HG03571 (cell line): ENCODE results near the gene PLGLB2.
"Not testable (repeated sequence)": the region's sequence is repeated elsewhere in the genome, so short reads cannot be mapped to it uniquely, and the experiment has no call there.

Source experiments
- ATAC-seq: cut with Tn5 transposase; IDR thresholded peaks from one replicate; pipeline ENCODE4 v1.9.1; 2021; ENCODE audit not compliant: unreplicated experiment

Gene PLGLB2

DNA sequence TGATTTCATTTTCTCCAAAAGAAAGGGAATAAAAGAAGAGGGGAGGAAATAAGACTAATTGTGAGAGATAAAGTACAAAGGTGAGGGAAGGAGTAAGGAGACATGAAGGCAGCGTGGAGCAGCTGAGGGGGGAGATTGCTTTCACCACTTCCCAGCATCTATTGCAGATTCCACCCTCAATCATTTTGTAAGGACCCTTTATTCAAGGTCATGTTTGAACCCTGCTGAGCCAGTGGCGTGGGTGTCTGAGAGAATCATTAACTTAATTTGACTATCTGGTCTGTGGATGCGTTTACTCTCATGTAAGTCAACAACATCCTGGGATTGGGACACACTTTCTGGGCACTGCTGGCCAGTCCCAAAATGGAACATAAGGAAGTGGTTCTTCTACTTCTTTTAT, at the start of gene PLGLB2:
Gene PLGLB2 (plus strand): TSS at position 297 of the 400 bp plus-strand sequence. CDS start 67 bp downstream, at position 364.
- not testable (repeated sequence) for ATAC-seq

DNA sequence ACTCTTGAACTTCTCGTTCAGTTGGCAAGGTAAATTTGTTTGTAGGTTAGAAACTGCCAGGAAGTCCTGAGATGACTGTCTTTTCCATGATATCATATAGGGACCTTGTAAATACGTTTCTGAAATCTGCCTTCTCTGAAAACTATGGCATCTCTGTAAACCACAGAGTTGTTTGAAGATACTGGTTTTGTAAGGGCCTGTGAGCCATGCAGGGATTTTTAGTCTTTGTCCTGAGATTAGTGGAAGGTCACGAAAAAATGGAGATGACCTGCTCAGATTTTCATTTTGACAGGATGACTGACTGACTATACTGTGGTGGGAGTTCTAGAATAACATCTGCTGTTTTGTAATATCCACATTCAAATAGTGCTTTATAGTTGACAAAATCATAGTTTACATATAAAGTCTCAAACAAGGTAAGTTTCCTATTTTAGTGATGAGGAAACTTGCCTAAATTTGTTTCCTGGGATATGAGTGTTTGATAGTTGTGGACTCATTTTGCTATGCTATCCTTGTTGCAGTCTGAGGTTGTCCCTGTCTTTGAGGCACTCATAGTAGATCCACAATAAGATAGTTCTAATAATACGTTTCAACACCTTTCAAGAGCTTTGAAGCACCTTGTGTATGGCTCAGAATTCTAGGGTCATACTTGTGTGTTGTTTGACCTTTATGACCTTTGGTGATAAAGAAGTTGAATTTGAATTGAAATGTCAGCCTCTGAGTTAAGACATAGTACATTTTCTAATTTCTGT, 43.1 kb upstream of the PLGLB2 start:
- not testable (repeated sequence) for ATAC-seq

DNA sequence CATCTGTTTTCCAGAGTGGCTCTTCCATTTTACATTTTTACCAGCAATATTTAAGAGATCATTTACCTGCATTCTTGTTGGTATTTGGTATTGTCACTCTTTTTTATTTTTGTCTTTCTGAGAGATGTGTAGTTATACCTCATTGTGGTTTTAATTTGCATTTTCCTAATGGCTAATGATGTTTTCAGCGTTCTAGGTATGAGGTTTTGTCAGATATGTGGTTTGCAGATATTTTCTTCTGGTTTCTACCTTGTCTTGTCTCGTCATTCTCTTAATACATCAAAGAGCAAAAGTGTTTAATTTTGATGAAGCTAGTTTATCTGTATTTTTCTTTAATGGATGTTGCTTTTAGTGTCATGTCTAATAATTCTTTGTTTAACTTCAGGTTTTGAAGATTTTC, 39.5 kb upstream of the PLGLB2 start:
- not testable (repeated sequence) for ATAC-seq

- ATAC-seq = not testable (repeated sequence)
Measured at GRCh38 chr2:87727940-87728599, 19.8 kb upstream of the PLGLB2 start.

DNA sequence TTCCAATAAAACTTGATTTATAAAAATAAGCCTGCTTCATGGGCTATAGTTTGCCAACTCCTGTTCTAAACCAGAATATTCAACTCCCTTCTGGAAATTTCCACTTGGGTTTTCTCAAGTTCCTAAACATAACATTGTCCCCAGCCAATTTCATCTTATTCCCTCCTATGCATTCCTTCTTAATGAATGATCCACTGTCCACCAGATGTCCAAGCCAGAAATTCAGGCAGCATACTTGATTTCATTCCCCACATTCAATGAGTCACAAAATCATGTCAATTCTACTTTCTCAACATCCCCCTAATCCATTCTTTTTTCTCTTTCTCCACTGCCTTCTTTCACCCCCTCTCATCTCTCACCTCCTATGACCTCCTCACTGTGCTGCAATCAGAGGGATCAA, 7.0 kb upstream of the PLGLB2 start:
- ATAC-seq = not testable (repeated sequence)

- ATAC-seq = not testable (repeated sequence)
Measured at GRCh38 chr2:87742393-87743108, 5.3 kb upstream of the PLGLB2 start.

- ATAC-seq = not testable (repeated sequence)
Measured at GRCh38 chr2:87743638-87744037, 4.2 kb upstream of the PLGLB2 start.

GRCh38 chr2:87745353-87745951, 2.4 kb upstream of the PLGLB2 start:
- ATAC-seq = not testable (repeated sequence)

GRCh38 chr2:87748524-87748923, 637 bp downstream of the PLGLB2 start:
- not testable (repeated sequence) for ATAC-seq

DNA sequence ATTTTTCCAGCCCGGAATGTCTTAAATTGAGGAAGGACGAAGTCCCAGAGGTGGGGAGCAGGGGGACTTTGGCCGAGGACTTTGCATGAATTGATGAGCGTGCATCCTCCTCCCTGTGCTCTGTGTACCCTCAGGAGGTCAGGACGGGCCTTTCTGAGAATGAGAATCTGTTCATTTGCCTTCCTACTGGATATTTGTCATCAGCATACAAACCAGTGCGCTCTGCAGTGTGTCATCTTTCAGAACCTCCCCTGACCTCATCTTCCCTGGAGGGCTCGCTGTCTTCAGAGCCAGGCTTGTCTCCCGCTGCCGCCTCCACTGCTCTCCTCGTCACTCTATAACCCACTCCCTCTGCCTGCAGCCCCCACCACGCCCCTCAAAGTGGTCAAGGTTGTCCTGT, 2.7 kb downstream of the PLGLB2 start:
- not testable (repeated sequence) for ATAC-seq

DNA sequence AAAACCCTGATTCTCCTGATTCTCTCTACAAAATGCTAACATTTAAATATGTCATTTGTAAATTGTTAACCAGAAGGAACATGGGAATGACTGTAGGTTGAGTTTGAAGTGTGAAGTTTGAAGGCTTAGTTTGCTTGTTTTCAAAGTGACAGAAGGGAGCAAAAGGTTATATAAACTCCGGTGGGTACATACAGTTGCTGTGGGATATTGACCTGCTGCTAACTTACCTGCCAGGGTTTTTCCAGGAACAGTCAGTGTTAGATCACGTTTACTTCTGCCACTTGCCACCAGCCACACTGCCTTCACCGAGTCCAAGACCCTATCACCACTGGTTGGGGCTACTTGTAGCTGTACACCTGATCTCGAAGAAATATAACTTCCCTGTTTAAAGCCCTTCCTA, 6.9 kb downstream of the PLGLB2 start:
- ATAC-seq = not testable (repeated sequence)
